Glutamatergic neuron (in vitro differentiated cells): ENCODE measurements around the gene LRRC43. TPM values are rescaled to one million over a fixed set of nuclear protein-coding genes. Genes with fewer than 3 reads are reported as not detected.
"Not testable (repeated sequence)": the region's sequence is repeated elsewhere in the genome, so short reads cannot be mapped to it uniquely, and the experiment has no call there.

ENCODE experiments used
- DNase-seq: peaks from one replicate; pipeline ENCODE4 v3.0.0; 2022
- H3K27ac Mint-ChIP-seq: one replicate; pipeline ENCODE4 v1.8.0; 2020; ENCODE audit warnings: mild to moderate bottlenecking, mixed read lengths, inconsistent platforms; ENCODE audit not compliant: unreplicated experiment
- H3K27me3 Mint-ChIP-seq: one replicate; pipeline ENCODE4 v1.8.0; 2020; ENCODE audit warnings: mild to moderate bottlenecking, moderate library complexity, mixed read lengths, inconsistent platforms; ENCODE audit not compliant: unreplicated experiment
- H3K36me3 Mint-ChIP-seq: one replicate; pipeline ENCODE4 v1.8.0; 2020; ENCODE audit warnings: mild to moderate bottlenecking, mixed read lengths, inconsistent platforms; ENCODE audit not compliant: unreplicated experiment
- H3K4me1 Mint-ChIP-seq: one replicate; pipeline ENCODE4 v1.8.0; 2020; ENCODE audit warnings: mild to moderate bottlenecking, low read depth, mixed read lengths, inconsistent platforms; ENCODE audit not compliant: unreplicated experiment
- H3K4me3 Mint-ChIP-seq: one replicate; pipeline ENCODE4 v1.8.0; 2020; ENCODE audit warnings: mild to moderate bottlenecking, mixed read lengths, inconsistent platforms; ENCODE audit not compliant: unreplicated experiment
- H3K9me3 Mint-ChIP-seq: one replicate; pipeline ENCODE4 v1.8.0; 2020; ENCODE audit warnings: mild to moderate bottlenecking, moderate library complexity, mixed read lengths, inconsistent platforms; ENCODE audit not compliant: unreplicated experiment
- total RNA-seq: library from RNA; stranded (reverse); fragmentation: NEBNext Ultra II Directional; extraction: Animal tissue kit (Norgen Biotek cat#: 25700); gene quantifications from one replicate; pipeline ENCODE4 v1.2.1, GENCODE V29; 2021; ENCODE audit not compliant: unreplicated experiment
- TF ChIP-seq, protein P1 (sequence below): fragments of 200-600 bp; sonication (generic); IDR thresholded peaks from one replicate; pipeline ENCODE4 v1.5.0; 2021; ENCODE audit not compliant: partially characterized antibody, unreplicated experiment

LRRC43 gene
- total RNA-seq, 1 donor from 2014 or later = 4.3 TPM

DNA sequence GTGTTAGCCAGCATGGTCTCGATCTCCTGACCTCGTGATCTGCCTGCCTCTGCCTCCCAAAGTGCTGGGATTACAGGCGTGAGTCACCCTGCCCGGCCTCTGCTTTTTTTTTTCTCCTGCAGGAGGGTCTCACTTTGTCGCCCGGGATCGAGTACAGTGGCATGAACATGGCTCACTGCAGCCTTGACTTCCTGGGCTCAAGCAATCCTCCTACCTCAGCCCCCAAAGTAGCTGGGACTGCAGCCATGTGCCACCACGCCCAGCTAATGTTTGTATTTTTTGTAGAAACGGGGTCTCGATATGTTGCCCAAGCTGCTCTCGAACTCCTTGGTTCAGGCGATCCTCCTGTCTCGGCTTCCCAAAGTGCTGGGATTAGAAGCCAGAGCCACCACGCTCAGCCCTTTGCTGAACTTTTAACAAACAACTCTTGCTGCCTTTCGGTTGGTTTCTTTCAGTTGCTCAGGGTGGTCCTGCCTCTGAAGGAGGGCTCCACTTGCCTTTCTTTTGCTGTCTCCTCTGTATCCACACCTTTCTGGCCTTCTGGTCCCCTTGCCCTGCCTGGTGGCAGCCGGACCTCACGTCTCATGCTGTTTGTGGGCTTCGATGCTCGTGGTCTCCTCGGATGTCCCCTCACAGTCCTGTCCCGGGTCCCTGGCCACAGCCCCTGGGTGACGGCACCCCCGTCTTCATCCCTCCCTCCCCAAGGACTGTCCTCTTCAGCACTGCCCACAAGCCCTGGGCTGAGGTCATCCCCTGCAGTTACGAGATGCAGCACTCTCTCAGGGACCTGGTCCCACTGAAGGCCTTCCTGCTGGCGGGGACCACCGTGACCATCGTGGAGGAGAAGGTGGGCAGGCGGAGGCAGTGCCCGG, 16.8 kb downstream of the LRRC43 start:
- Mint-ChIP-seq H3K27me3 (peaks cover 5% of the 10 kb centered on the region), H3K27ac (no peak overlapping the region), H3K9me3 (peaks cover 8% of the 10 kb centered on the region), H3K4me1 (no peaks in the 10 kb centered on the region), H3K4me3 (no peak overlapping the region), H3K36me3 (peaks cover 14% of the 10 kb centered on the region)
- no peak for DNase-seq
- TF ChIP-seq, protein P1, sequence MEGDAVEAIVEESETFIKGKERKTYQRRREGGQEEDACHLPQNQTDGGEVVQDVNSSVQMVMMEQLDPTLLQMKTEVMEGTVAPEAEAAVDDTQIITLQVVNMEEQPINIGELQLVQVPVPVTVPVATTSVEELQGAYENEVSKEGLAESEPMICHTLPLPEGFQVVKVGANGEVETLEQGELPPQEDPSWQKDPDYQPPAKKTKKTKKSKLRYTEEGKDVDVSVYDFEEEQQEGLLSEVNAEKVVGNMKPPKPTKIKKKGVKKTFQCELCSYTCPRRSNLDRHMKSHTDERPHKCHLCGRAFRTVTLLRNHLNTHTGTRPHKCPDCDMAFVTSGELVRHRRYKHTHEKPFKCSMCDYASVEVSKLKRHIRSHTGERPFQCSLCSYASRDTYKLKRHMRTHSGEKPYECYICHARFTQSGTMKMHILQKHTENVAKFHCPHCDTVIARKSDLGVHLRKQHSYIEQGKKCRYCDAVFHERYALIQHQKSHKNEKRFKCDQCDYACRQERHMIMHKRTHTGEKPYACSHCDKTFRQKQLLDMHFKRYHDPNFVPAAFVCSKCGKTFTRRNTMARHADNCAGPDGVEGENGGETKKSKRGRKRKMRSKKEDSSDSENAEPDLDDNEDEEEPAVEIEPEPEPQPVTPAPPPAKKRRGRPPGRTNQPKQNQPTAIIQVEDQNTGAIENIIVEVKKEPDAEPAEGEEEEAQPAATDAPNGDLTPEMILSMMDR = no peak

DNA sequence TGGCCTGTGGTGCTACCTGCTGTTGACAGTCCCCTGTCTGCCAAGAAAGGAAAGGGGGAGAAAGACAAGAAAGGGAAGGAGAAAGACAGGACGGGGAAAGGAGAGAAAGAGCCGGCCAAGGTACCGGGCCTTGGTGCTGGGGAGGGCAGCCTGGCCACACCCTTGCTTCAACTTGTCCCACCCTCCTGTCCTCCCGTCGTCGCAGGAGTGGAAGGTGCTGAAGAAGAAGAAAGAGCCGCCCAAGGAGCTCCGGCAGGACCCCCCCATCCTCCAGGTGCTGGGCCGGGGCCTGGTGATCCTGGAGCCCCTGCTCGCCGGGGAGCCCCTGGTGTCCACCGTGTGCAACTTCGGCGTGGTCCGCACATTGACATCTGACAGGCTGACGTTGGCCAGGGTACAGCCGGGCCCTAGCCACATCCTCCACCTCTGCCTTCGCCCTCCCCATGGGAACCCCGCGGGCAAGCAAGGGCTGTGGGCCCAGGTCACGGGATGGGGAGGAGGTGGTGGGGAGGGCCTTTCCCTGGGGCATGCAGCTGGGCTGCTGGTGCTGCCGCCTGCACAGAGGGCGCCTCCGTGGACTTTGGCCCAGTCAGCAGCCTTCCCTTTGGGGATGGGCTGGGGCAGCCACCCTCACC, 17.7 kb downstream of the LRRC43 start:
- H3K36me3 Mint-ChIP-seq = peaks cover 5% of the 10 kb centered on the region
- peaks cover 12% of the 10 kb centered on the region for H3K27me3 Mint-ChIP-seq
- H3K9me3 Mint-ChIP-seq = peaks cover 8% of the 10 kb centered on the region

DNA sequence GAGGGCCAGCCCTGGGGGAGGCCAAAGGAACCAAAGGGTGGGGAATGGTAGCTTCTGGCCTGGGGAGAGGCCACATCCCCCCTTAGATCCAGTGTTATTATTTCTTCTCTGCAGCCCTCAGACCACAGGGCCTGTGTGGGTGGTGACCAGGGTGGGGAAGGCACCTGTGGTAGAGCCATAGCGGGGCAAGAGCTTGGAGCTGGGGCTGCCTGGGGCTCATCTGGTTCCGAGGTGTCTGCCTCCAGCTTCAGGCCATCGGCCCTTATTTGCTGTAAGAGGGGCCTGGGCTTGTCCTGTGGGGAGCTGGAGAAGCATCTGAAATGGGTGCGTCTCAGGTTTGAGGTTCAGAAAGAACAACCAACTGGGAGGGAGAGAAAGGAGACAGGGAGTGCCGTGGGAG, 18.5 kb downstream of the LRRC43 start:
- DNase-seq = no peak
- H3K36me3 Mint-ChIP-seq = no peaks in the 10 kb centered on the region
- no peak overlapping the region for H3K4me3 Mint-ChIP-seq
- H3K27ac Mint-ChIP-seq = no peak overlapping the region
- peaks cover 8% of the 10 kb centered on the region for H3K9me3 Mint-ChIP-seq
- peaks cover 12% of the 10 kb centered on the region for H3K27me3 Mint-ChIP-seq
- H3K4me1 Mint-ChIP-seq = no peaks in the 10 kb centered on the region
- TF ChIP-seq, protein P1 = no peak

More for the DNA sequence above, 17.7 kb downstream of the LRRC43 start:
- Mint-ChIP-seq H3K27ac (no peak overlapping the region), H3K4me3 (no peak overlapping the region), H3K4me1 (no peaks in the 10 kb centered on the region)
- TF ChIP-seq, protein P1 = peak; percentile 37
- no peak for DNase-seq

DNA sequence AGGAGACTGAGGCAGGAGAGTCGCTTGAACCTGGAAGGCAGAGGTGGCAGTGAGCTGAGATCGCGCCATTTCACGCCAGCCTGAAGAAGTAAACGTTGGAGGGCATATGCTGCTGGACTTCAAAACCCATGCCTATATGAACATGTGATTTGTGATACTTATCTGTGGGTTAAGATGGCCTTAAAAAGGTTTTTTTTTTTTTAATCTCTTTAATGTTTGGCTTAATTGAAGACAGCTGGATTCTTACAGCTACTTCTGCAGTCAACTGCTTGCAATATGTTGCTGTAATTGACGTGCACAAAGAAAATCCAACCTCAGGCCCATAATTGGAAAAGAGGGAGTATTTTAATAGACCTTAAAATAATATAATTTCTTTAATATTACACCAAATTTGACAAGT, 19.1 kb downstream of the LRRC43 start:
- TF ChIP-seq, protein P1 = no peak
- DNase-seq = no peak
- Mint-ChIP-seq H3K27ac (no peak overlapping the region), H3K27me3 (peaks cover 12% of the 10 kb centered on the region), H3K36me3 (no peaks in the 10 kb centered on the region), H3K4me1 (no peaks in the 10 kb centered on the region), H3K4me3 (no peak overlapping the region), H3K9me3 (peaks cover 8% of the 10 kb centered on the region)

DNA sequence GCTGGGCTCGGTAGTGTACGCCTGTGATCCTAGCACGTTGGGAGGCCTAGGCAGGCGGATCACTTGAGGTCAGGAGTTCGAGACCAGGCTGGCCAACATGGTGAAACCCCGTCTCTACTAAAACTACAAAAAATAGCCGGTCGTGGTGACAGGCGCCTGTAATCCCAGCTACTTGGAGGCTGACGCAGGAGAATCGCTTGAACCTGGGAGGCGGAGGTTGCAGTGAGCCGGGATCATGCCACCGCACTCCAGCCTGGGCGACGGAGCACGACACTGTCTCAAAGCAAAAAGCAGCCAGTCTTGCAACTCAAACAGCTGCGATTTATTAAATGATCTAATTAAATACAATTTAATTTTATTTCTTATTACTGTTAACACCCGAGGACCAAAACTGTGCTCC, 19.9 kb downstream of the LRRC43 start:
- H3K9me3 Mint-ChIP-seq, H3K36me3 Mint-ChIP-seq, DNase-seq, H3K4me1 Mint-ChIP-seq, H3K27ac Mint-ChIP-seq: not testable (repeated sequence)
- Mint-ChIP-seq H3K4me3 (peak overlapping the region; percentile 84), H3K27me3 (peaks cover 12% of the 10 kb centered on the region)
